Left ventricle myocardium inferior (tissue), 1 donor: Measurements from ENCODE around the gene MEF2D. TPM values are rescaled to one million over a fixed set of nuclear protein-coding genes. Genes with fewer than 3 reads are reported as not detected.

ENCODE experiments used
- DNase-seq: peaks from one replicate; pipeline ENCODE4 v3.0.0-alpha.2; 2020
- H3K27ac ChIP-seq: fragments of 200-600 bp; replicated peaks from 2 replicates; pipeline ENCODE4 v1.8.0; 2021
- H3K27me3 ChIP-seq: fragments of 200-600 bp; 2 replicates; pipeline ENCODE4 v1.8.0; 2021; ENCODE audit warnings: low read depth
- H3K36me3 ChIP-seq: fragments of 200-600 bp; 2 replicates; pipeline ENCODE4 v1.8.0; 2021
- H3K4me1 ChIP-seq: fragments of 200-600 bp; 2 replicates; pipeline ENCODE4 v1.8.0; 2021
- H3K4me3 ChIP-seq: fragments of 200-600 bp; 2 replicates; pipeline ENCODE4 v1.8.0; 2021; ENCODE audit warnings: mild to moderate bottlenecking, moderate library complexity
- H3K9me3 ChIP-seq: fragments of 200-600 bp; replicated peaks from 2 replicates; pipeline ENCODE4 v1.8.0; 2021
- intact Hi-C: fragments of 100-400 bp; cut with micrococcal nuclease; formaldehyde crosslinking; loops from one replicate; pipeline ENCODE4 v1.11.0; 2022
- total RNA-seq: library from RNA; stranded (reverse); fragmentation: NEBNext Ultra II Directional; extraction: Animal tissue kit (Norgen Biotek cat#: 25700); gene quantifications from one replicate; pipeline ENCODE4 v1.2.1, GENCODE V29; 2021
- TF ChIP-seq, protein P1 (sequence below): fragments of 200-600 bp; IDR thresholded peaks from 2 replicates; pipeline ENCODE4 v1.8.0; 2021; ENCODE audit warnings: antibody characterized with exemption, mild to moderate bottlenecking, borderline replicate concordance
- donor health status: DM: no; HTN: yes; CAD: no; lungs with severe emphysema.

The MEF2D gene
- total RNA-seq, 1 donor from 2014 or later = 96.8 TPM

DNA sequence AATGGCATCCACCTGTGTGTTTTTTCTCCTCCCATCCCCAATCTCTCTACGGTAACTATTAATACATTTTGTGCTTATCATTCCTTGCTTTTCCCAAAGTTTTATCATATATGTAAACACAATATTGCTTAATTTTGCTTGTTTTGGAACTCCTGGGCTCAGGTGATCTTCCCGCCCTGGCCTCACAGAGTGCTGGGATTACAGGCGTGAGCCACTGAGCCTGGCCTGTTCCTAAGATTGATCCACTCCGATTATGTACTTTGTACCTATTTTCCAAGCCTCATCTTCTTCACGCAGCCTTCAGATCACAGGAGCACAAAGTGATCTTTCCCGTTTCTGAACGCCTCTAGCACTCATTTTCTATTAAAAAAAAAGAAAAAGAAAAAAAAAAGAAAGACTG, 45.2 kb downstream of the MEF2D start:
- Histone ChIP-seq H3K4me3 (no peak overlapping the region), H3K27me3 (no peaks in the 10 kb centered on the region), H3K4me1 (peaks cover 15% of the 10 kb centered on the region), H3K36me3 (no peaks in the 10 kb centered on the region), H3K27ac (no peak overlapping the region), H3K9me3 (no peaks in the 10 kb centered on the region)
- intact Hi-C loops = loop anchor here (10.0 kb wide), 2 partner anchors 49 to 149 kb away; partner anchors contain the start of genes GPATCH4 and MEF2D
- no peak for DNase-seq
- TF ChIP-seq, protein P1, sequence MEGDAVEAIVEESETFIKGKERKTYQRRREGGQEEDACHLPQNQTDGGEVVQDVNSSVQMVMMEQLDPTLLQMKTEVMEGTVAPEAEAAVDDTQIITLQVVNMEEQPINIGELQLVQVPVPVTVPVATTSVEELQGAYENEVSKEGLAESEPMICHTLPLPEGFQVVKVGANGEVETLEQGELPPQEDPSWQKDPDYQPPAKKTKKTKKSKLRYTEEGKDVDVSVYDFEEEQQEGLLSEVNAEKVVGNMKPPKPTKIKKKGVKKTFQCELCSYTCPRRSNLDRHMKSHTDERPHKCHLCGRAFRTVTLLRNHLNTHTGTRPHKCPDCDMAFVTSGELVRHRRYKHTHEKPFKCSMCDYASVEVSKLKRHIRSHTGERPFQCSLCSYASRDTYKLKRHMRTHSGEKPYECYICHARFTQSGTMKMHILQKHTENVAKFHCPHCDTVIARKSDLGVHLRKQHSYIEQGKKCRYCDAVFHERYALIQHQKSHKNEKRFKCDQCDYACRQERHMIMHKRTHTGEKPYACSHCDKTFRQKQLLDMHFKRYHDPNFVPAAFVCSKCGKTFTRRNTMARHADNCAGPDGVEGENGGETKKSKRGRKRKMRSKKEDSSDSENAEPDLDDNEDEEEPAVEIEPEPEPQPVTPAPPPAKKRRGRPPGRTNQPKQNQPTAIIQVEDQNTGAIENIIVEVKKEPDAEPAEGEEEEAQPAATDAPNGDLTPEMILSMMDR = no peak

DNA sequence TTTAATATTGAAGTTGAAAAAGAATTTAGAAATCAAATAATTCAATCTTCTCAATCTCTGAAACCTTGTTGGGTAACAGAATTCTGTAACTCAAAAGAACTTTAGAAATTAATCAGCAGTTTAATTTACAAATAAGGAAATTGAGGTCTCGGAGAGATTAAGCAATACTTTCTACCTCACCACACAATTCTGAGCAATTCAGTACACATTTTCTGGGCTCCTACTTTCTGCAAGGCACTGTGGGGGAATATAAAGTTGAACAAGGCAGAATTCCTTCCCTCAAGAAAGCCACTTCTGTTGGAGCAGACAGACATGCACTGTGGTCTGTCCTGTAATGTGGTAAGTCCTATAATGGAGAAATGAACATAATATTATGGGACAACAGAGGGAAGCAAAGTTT, 47.7 kb downstream of the MEF2D start:
- DNase-seq = no peak
- H3K36me3 ChIP-seq = no peaks in the 10 kb centered on the region
- H3K4me1 ChIP-seq = peaks cover 15% of the 10 kb centered on the region
- intact Hi-C loops = loop anchor here (10.0 kb wide), 2 partner anchors 52 to 152 kb away; partner anchors contain the start of genes GPATCH4 and MEF2D
- H3K9me3 ChIP-seq = no peaks in the 10 kb centered on the region
- H3K27me3 ChIP-seq = no peaks in the 10 kb centered on the region
- H3K27ac ChIP-seq = no peak overlapping the region
- TF ChIP-seq, protein P1 = no peak
- H3K4me3 ChIP-seq = no peak overlapping the region

DNA sequence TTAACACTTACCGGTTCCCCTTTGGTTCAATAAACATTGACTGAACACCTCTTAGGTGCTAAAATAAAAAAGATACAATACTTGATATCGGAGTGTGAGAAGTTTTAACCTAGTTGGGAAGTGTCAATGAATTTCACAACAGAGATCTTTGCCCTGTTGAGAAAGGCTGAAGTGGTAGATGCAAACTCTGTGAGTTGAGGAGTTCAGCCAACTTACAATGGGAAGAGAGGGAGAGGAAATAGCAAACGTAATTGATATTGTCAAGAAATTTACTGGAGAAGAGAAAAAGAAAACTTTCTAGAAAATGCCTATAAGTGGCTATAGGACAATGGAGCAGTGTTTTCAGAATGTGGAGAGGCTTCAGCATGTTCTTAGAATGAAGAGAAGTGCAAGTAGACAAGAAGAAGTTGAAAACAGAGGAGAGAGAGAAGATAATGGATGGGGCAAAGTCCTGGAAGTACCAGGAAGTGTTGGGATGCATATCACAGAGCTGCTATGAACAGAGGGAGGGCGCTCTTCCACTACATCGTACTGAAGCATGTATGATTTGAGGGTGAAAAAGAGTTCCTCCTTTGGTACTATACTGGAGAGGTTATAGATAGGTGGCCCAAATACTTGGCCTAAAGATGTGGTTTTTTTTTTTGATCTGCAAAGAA, 48.9 kb downstream of the MEF2D start:
- intact Hi-C loops = loop anchor here (10.0 kb wide), 2 partner anchors 53 to 153 kb away; partner anchors contain the start of genes GPATCH4 and MEF2D

DNA sequence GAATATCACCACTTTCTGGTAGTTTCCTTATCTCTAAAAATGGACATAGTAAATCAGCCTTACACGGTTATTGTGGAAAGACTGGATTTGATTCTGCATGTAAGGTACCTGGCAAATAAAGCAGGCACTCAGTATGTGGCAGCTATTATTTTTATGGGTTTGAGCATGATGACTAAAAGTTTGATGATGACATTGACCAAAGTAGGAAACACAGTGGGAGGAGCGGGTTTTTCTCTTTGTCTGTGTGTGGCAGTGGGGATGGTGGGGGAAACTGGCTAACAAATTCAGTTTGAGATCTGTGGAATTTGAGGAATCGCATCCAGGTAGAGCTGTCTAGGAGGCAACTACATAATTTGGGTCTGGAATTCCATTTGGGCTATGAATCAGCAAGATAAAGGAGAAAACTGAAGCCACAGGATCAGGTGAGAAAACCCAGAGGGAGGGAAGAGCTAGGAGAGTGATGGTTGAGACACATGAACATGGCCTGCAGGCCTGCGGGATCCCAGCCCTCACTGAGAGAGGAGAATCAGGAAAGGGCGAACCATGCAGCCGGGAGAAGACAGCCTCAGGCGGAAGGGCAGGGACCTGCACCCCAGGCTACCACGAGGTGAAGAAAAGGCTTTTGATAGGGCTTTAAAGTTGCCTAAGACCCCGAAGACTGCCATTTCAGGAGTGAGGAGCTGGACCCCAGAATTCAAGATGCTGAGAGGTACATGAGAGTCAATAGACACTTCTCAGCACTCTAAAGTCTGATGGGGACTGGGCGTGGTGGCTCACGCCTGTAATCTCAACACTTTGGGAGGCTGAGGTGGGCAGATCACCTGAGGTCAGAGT, 52.2 kb downstream of the MEF2D start:
- Histone ChIP-seq H3K4me3 (no peak overlapping the region), H3K9me3 (no peaks in the 10 kb centered on the region), H3K27ac (no peak overlapping the region), H3K27me3 (peaks cover 24% of the 10 kb centered on the region), H3K36me3 (no peaks in the 10 kb centered on the region), H3K4me1 (peaks cover 2% of the 10 kb centered on the region)
- TF ChIP-seq, protein P1 = no peak
- intact Hi-C loops = loop anchor here (5.0 kb wide), 1 partner anchor 66 kb away; no protein-coding TSS in a partner anchor
- no peak for DNase-seq

More for the DNA sequence above, 48.9 kb downstream of the MEF2D start:
- no peaks in the 10 kb centered on the region for H3K36me3 ChIP-seq
- peaks cover 5% of the 10 kb centered on the region for H3K4me1 ChIP-seq
- no peak overlapping the region for H3K27ac ChIP-seq
- no peak for DNase-seq
- no peaks in the 10 kb centered on the region for H3K27me3 ChIP-seq
- H3K9me3 ChIP-seq = no peaks in the 10 kb centered on the region
- TF ChIP-seq, protein P1 = no peak
- no peak overlapping the region for H3K4me3 ChIP-seq

DNA sequence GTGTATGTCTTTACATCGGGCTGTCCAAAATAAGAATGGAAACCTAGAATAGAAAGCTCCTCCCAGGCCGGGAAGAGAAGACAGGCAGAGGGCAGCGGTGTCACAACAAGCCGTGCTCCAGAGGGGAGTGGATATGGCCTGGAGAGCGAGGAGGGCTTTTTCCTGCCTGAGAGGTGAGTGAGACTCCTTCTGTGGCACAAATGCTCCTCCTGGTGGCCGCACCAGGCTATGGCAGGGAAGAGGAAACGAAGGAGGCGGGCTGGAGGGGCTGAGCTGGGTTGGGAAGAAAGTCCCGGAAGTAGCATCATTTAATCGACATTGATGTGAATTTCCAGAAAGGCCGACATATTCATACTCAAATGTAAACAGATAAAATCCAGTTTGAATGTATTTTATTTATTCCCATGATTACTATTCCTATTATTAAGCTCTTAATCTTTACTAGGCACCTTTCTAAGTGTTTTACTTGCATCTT, 54.7 kb downstream of the MEF2D start:
- no peak overlapping the region for H3K4me3 ChIP-seq
- peaks cover 2% of the 10 kb centered on the region for H3K4me1 ChIP-seq
- intact Hi-C loops = loop anchor here (5.0 kb wide), 1 partner anchor 64 kb away; no protein-coding TSS in a partner anchor
- no peaks in the 10 kb centered on the region for H3K36me3 ChIP-seq
- TF ChIP-seq, protein P1 = peak; percentile 98
- peaks cover 49% of the 10 kb centered on the region for H3K27me3 ChIP-seq
- H3K9me3 ChIP-seq = no peaks in the 10 kb centered on the region
- no peak overlapping the region for H3K27ac ChIP-seq
- DNase-seq = peak; percentile 75
